ENCODE measurements around the gene CLEC2B.

DNA sequence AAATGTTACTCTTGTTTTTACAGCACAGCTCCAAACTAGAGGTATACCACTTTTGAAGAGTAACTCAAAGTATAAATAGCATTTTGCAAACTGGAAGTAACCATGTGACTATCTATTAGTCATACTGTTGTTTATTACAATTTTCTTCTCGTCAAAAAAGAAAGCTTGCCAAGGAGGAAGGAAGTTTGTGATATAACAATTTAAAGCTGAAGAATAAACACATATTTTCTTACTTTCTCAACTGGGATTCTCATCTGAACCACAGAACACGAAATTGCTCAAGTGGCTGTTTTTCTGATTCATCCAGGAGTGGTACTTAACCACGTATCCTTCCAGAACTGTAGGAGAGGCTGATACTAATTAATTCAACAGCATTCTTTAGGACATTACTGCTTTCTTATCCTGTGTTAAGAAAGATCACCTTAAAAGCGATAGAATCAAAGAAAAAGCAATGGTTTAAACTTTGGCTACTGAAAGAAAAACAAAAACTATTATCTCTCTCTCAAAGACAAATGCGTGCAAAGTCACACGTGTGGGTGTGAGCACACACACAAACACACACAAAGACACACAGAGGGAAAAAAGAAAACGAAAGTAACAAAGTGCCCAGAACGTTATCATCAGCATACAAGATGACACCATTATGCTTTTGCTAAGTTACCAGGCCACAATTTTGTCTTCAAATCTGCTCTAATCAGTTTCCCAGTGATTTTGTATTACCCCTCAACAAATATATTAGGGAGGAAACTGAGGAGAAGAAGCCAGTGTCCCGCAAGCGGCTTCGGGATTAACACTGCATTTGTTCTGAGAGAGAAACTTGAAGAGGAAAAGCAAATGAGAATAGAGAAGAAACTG is at the start of gene CLEC2B:
- TF ChIP-seq, protein P1, sequence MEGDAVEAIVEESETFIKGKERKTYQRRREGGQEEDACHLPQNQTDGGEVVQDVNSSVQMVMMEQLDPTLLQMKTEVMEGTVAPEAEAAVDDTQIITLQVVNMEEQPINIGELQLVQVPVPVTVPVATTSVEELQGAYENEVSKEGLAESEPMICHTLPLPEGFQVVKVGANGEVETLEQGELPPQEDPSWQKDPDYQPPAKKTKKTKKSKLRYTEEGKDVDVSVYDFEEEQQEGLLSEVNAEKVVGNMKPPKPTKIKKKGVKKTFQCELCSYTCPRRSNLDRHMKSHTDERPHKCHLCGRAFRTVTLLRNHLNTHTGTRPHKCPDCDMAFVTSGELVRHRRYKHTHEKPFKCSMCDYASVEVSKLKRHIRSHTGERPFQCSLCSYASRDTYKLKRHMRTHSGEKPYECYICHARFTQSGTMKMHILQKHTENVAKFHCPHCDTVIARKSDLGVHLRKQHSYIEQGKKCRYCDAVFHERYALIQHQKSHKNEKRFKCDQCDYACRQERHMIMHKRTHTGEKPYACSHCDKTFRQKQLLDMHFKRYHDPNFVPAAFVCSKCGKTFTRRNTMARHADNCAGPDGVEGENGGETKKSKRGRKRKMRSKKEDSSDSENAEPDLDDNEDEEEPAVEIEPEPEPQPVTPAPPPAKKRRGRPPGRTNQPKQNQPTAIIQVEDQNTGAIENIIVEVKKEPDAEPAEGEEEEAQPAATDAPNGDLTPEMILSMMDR (conservative IDR thresholded peaks at IDR 0.05; ENCODE audit: low read depth, low read length): no peak
- TF ChIP-seq EZH2 (IDR thresholded peaks at IDR 0.05; ENCODE audit: borderline replicate concordance, low read depth, low read length, poor library complexity, severe bottlenecking): no peak
